WTC11 (cell line): ENCODE data around the gene CACNA1E. TPM values are rescaled to one million over a fixed set of nuclear protein-coding genes. Genes with fewer than 3 reads are reported as not detected.

Experiments
- ATAC-seq: fragments of 200-7000 bp; cut with Tn5 transposase; 2 replicates; pipeline ENCODE4 v1.10.0; 2021; ENCODE audit warnings: mild to moderate bottlenecking, moderate library complexity
- CTCF ChIA-PET: fragments of 300-600 bp; sonication (Branson Sonifier 250); formaldehyde crosslinking; loops from one replicate; lab custom pipeline; 2021; ENCODE audit warnings: antibody characterized with exemption; lab: Charles Lee
- POLR2A ChIA-PET: fragments of 350-600 bp; sonication (Branson Sonifier 250); formaldehyde crosslinking; loops from one replicate; lab custom pipeline; 2021; ENCODE audit warnings: antibody characterized with exemption; lab: Charles Lee
- DNase-seq: peaks from one replicate; pipeline ENCODE4 v3.0.0; 2021; ENCODE audit warnings: low spot score
- H3K27ac Mint-ChIP-seq: 2 replicates; pipeline ENCODE4 v1.8.0; 2021; ENCODE audit warnings: mixed read lengths
- H3K27me3 Mint-ChIP-seq: 2 replicates; pipeline ENCODE4 v1.8.0; 2021; ENCODE audit warnings: low read depth, mild to moderate bottlenecking, moderate library complexity, mixed read lengths
- H3K36me3 Mint-ChIP-seq: 2 replicates; pipeline ENCODE4 v1.8.0; 2021; ENCODE audit warnings: mixed read lengths
- H3K4me1 Mint-ChIP-seq: 2 replicates; pipeline ENCODE4 v1.8.0; 2022; ENCODE audit warnings: mixed read lengths
- H3K4me3 Mint-ChIP-seq: 2 replicates; pipeline ENCODE4 v1.8.0; 2021; ENCODE audit warnings: mild to moderate bottlenecking, moderate library complexity, mixed read lengths
- H3K9me3 Mint-ChIP-seq: 2 replicates; pipeline ENCODE4 v1.8.0; 2021; ENCODE audit warnings: mixed read lengths
- ATF1 ChIP-seq: sonication (generic); formaldehyde crosslinking; IDR thresholded peaks from 2 replicates; pipeline ENCODE4 v1.8.1; 2023; ENCODE audit warnings: mild to moderate bottlenecking, moderate library complexity, missing genetic modification reagents
- ESRRA ChIP-seq: sonication (generic); formaldehyde crosslinking; IDR thresholded peaks from 2 replicates; pipeline ENCODE4 v1.8.1; 2022; ENCODE audit warnings: mild to moderate bottlenecking, missing genetic modification reagents, borderline replicate concordance
- GABPB1 ChIP-seq: sonication (generic); formaldehyde crosslinking; IDR thresholded peaks from 2 replicates; pipeline ENCODE4 v1.8.1; 2023; ENCODE audit warnings: mild to moderate bottlenecking, missing genetic modification reagents
- HMGA2 ChIP-seq: fragments of 250-450 bp; sonication (Bioruptor Pico); IDR thresholded peaks from 2 replicates; pipeline ENCODE4 v1.4.0; 2021; ENCODE audit warnings: mild to moderate bottlenecking, moderate library complexity
- JAZF1 ChIP-seq: fragments of 250-450 bp; sonication (Bioruptor Pico); IDR thresholded peaks from 2 replicates; pipeline ENCODE4 v1.9.0; 2021; ENCODE audit warnings: moderate library complexity, mild to moderate bottlenecking, inconsistent platforms
- KAT7 ChIP-seq: sonication (generic); formaldehyde crosslinking; IDR thresholded peaks from 2 replicates; pipeline ENCODE4 v1.8.1; 2023; ENCODE audit warnings: missing genetic modification reagents, mild to moderate bottlenecking, borderline replicate concordance
- MXD4 ChIP-seq: fragments of 250-450 bp; sonication (Bioruptor Pico); IDR thresholded peaks from 2 replicates; pipeline ENCODE4 v1.8.0; 2021; ENCODE audit warnings: mild to moderate bottlenecking, moderate library complexity, borderline replicate concordance
- NFATC4 ChIP-seq: fragments of 250-450 bp; sonication (Bioruptor Pico); IDR thresholded peaks from 2 replicates; pipeline ENCODE4 v1.9.0; 2021; ENCODE audit warnings: mild to moderate bottlenecking
- NFE2L1 ChIP-seq: sonication (generic); formaldehyde crosslinking; IDR thresholded peaks from 2 replicates; pipeline ENCODE4 v1.8.1; 2023; ENCODE audit warnings: missing genetic modification reagents
- NR2C2 ChIP-seq: sonication (generic); formaldehyde crosslinking; IDR thresholded peaks from 2 replicates; pipeline ENCODE4 v1.8.0; 2022; ENCODE audit warnings: mild to moderate bottlenecking, missing genetic modification reagents
- OVOL2 ChIP-seq: fragments of 250-450 bp; sonication (Bioruptor Pico); IDR thresholded peaks from 2 replicates; pipeline ENCODE4 v1.9.0; 2021; ENCODE audit warnings: mild to moderate bottlenecking, borderline replicate concordance
- PRRX2 ChIP-seq: fragments of 250-450 bp; sonication (Bioruptor Pico); IDR thresholded peaks from 2 replicates; pipeline ENCODE4 v1.8.0; 2021; ENCODE audit warnings: mild to moderate bottlenecking
- SP1 ChIP-seq: sonication (generic); formaldehyde crosslinking; conservative IDR thresholded peaks from 2 replicates; pipeline ENCODE4 v1.8.1; 2022; ENCODE audit warnings: missing genetic modification reagents
- STAT6 ChIP-seq: sonication (generic); formaldehyde crosslinking; conservative IDR thresholded peaks from 2 replicates; pipeline ENCODE4 v1.8.1; 2023; ENCODE audit warnings: mild to moderate bottlenecking, low read depth, missing genetic modification reagents, moderate library complexity
- TEAD1 ChIP-seq: sonication (generic); formaldehyde crosslinking; IDR thresholded peaks from 2 replicates; pipeline ENCODE4 v1.8.0; 2022; ENCODE audit warnings: mild to moderate bottlenecking, missing genetic modification reagents
- ZBTB21 ChIP-seq: sonication (generic); formaldehyde crosslinking; IDR thresholded peaks from 2 replicates; pipeline ENCODE4 v1.8.1; 2023; ENCODE audit warnings: mild to moderate bottlenecking, missing genetic modification reagents, borderline replicate concordance
- ZNF138 ChIP-seq: sonication (generic); formaldehyde crosslinking; conservative IDR thresholded peaks from 2 replicates; pipeline ENCODE4 v1.8.1; 2022; ENCODE audit warnings: mild to moderate bottlenecking, moderate library complexity, missing genetic modification reagents
- ZNF219 ChIP-seq: sonication (generic); formaldehyde crosslinking; IDR thresholded peaks from 2 replicates; pipeline ENCODE4 v1.8.0; 2023; ENCODE audit warnings: missing genetic modification reagents, mild to moderate bottlenecking, borderline replicate concordance
- ZNF263 ChIP-seq: sonication (generic); formaldehyde crosslinking; IDR thresholded peaks from 2 replicates; pipeline ENCODE4 v1.8.1; 2022; ENCODE audit warnings: low read depth, mild to moderate bottlenecking, moderate library complexity, missing genetic modification reagents
- ZNF416 ChIP-seq: fragments of 250-450 bp; sonication (Bioruptor Pico); IDR thresholded peaks from 2 replicates; pipeline ENCODE4 v1.9.0; 2021; ENCODE audit warnings: mild to moderate bottlenecking, inconsistent platforms
- ZNF423 ChIP-seq: fragments of 250-450 bp; sonication (Bioruptor Pico); IDR thresholded peaks from 2 replicates; pipeline ENCODE4 v2.1.2; 2022; ENCODE audit warnings: mild to moderate bottlenecking, moderate library complexity
- total RNA-seq: library from RNA; stranded (reverse); gene quantifications from 3 replicates; pipeline ENCODE4 v1.2.3, GENCODE V29; 2021
- TF ChIP-seq, protein P1 (sequence below): fragments of 250-450 bp; sonication (Bioruptor Pico); IDR thresholded peaks from 2 replicates; pipeline ENCODE4 v2.1.2; 2022; ENCODE audit warnings: mild to moderate bottlenecking, moderate library complexity
- TF ChIP-seq, protein P2 (sequence below): sonication (generic); formaldehyde crosslinking; IDR thresholded peaks from 2 replicates; pipeline ENCODE4 v1.8.0; 2023; ENCODE audit warnings: mild to moderate bottlenecking, missing genetic modification reagents
- TF ChIP-seq, protein P3 (sequence below): sonication (generic); formaldehyde crosslinking; IDR thresholded peaks from 2 replicates; pipeline ENCODE4 v1.8.0; 2022; ENCODE audit warnings: mild to moderate bottlenecking, missing genetic modification reagents
- TF ChIP-seq, protein P4 (sequence below): fragments of 200-600 bp; IDR thresholded peaks from 2 replicates; pipeline ENCODE4 v1.8.0; 2022; ENCODE audit warnings: antibody characterized with exemption
- TF ChIP-seq, protein P5 (sequence below): sonication (generic); formaldehyde crosslinking; conservative IDR thresholded peaks from 2 replicates; pipeline ENCODE4 v1.8.1; 2022; ENCODE audit warnings: mild to moderate bottlenecking, missing genetic modification reagents

Gene CACNA1E
- total RNA-seq, 1 experiment from 2014 or later = 0.63 TPM

GRCh38 chr1:181807251-181807650 is 323.9 kb downstream of the CACNA1E start:
- Mint-ChIP-seq H3K36me3 (no peaks in the 10 kb centered on the region), H3K27me3 (no peaks in the 10 kb centered on the region), H3K4me3 (no peak overlapping the region), H3K4me1 (peaks cover 24% of the 10 kb centered on the region), H3K27ac (no peak overlapping the region), H3K9me3 (no peaks in the 10 kb centered on the region)
- TF ChIP-seq MXD4 (CRISPR knock-in tag) (no peak), NR2C2 (no peak), NFATC4 (no peak), OVOL2 (CRISPR knock-in tag) (no peak), ZBTB21 (no peak), ZNF138 (CRISPR knock-in tag) (no peak), GABPB1 (no peak), NFE2L1 (CRISPR knock-in tag) (no peak), TEAD1 (CRISPR knock-in tag) (no peak), ZNF219 (CRISPR knock-in tag) (no peak), ATF1 (CRISPR knock-in tag) (no peak), PRRX2 (CRISPR knock-in tag) (no peak), HMGA2 (CRISPR knock-in tag) (no peak), JAZF1 (no peak), KAT7 (no peak), ZNF423 (CRISPR knock-in tag) (no peak)
- TF ChIP-seq, protein P1, sequence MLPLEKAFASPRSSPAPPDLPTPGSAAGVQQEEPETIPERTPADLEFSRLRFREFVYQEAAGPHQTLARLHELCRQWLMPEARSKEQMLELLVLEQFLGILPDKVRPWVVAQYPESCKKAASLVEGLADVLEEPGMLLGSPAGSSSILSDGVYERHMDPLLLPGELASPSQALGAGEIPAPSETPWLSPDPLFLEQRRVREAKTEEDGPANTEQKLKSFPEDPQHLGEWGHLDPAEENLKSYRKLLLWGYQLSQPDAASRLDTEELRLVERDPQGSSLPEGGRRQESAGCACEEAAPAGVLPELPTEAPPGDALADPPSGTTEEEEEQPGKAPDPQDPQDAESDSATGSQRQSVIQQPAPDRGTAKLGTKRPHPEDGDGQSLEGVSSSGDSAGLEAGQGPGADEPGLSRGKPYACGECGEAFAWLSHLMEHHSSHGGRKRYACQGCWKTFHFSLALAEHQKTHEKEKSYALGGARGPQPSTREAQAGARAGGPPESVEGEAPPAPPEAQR (CRISPR knock-in tag) = no peak
- TF ChIP-seq, protein P2, sequence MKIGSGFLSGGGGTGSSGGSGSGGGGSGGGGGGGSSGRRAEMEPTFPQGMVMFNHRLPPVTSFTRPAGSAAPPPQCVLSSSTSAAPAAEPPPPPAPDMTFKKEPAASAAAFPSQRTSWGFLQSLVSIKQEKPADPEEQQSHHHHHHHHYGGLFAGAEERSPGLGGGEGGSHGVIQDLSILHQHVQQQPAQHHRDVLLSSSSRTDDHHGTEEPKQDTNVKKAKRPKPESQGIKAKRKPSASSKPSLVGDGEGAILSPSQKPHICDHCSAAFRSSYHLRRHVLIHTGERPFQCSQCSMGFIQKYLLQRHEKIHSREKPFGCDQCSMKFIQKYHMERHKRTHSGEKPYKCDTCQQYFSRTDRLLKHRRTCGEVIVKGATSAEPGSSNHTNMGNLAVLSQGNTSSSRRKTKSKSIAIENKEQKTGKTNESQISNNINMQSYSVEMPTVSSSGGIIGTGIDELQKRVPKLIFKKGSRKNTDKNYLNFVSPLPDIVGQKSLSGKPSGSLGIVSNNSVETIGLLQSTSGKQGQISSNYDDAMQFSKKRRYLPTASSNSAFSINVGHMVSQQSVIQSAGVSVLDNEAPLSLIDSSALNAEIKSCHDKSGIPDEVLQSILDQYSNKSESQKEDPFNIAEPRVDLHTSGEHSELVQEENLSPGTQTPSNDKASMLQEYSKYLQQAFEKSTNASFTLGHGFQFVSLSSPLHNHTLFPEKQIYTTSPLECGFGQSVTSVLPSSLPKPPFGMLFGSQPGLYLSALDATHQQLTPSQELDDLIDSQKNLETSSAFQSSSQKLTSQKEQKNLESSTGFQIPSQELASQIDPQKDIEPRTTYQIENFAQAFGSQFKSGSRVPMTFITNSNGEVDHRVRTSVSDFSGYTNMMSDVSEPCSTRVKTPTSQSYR (CRISPR knock-in tag) = no peak
- TF ChIP-seq, protein P3, sequence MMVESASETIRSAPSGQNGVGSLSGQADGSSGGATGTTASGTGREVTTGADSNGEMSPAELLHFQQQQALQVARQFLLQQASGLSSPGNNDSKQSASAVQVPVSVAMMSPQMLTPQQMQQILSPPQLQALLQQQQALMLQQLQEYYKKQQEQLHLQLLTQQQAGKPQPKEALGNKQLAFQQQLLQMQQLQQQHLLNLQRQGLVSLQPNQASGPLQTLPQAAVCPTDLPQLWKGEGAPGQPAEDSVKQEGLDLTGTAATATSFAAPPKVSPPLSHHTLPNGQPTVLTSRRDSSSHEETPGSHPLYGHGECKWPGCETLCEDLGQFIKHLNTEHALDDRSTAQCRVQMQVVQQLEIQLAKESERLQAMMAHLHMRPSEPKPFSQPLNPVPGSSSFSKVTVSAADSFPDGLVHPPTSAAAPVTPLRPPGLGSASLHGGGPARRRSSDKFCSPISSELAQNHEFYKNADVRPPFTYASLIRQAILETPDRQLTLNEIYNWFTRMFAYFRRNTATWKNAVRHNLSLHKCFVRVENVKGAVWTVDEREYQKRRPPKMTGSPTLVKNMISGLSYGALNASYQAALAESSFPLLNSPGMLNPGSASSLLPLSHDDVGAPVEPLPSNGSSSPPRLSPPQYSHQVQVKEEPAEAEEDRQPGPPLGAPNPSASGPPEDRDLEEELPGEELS (CRISPR knock-in tag) = no peak
- TF ChIP-seq, protein P4, sequence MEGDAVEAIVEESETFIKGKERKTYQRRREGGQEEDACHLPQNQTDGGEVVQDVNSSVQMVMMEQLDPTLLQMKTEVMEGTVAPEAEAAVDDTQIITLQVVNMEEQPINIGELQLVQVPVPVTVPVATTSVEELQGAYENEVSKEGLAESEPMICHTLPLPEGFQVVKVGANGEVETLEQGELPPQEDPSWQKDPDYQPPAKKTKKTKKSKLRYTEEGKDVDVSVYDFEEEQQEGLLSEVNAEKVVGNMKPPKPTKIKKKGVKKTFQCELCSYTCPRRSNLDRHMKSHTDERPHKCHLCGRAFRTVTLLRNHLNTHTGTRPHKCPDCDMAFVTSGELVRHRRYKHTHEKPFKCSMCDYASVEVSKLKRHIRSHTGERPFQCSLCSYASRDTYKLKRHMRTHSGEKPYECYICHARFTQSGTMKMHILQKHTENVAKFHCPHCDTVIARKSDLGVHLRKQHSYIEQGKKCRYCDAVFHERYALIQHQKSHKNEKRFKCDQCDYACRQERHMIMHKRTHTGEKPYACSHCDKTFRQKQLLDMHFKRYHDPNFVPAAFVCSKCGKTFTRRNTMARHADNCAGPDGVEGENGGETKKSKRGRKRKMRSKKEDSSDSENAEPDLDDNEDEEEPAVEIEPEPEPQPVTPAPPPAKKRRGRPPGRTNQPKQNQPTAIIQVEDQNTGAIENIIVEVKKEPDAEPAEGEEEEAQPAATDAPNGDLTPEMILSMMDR = no peak
- CTCF ChIA-PET = interaction anchor here (0.8 kb wide), 1 partner anchor 130 kb away, joined by 6 read pairs; no protein-coding TSS in a partner anchor
- POLR2A ChIA-PET = no interaction called here
- no peak for DNase-seq
- ATAC-seq = peak; percentile 14; the same call in 1 of the 2 replicates

- ChIA-PET CTCF (interaction anchor here (0.9 kb wide), 1 partner anchor 9 kb away, joined by 3 read pairs; no protein-coding TSS in a partner anchor), POLR2A (no interaction called here)
- H3K36me3 Mint-ChIP-seq = no peaks in the 10 kb centered on the region
- no peak overlapping the region for H3K4me3 Mint-ChIP-seq
- peaks cover 24% of the 10 kb centered on the region for H3K4me1 Mint-ChIP-seq
- peaks cover 8% of the 10 kb centered on the region for H3K9me3 Mint-ChIP-seq
- H3K27ac Mint-ChIP-seq = no peak overlapping the region
- H3K27me3 Mint-ChIP-seq = no peaks in the 10 kb centered on the region
- ATAC-seq = no peak
- no peak for DNase-seq
- TF ChIP-seq, protein P5, sequence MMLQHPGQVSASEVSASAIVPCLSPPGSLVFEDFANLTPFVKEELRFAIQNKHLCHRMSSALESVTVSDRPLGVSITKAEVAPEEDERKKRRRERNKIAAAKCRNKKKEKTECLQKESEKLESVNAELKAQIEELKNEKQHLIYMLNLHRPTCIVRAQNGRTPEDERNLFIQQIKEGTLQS (CRISPR knock-in tag) = no peak
- TF ChIP-seq ESRRA (CRISPR knock-in tag) (no peak), ZNF263 (CRISPR knock-in tag) (no peak), SP1 (CRISPR knock-in tag) (no peak), STAT6 (CRISPR knock-in tag) (no peak), ZNF416 (no peak)
Measured at GRCh38 chr1:181809991-181810545, 326.8 kb downstream of the CACNA1E start.
